ENCODE results near the gene NUDC. TPM values are rescaled to one million over a fixed set of nuclear protein-coding genes. Genes with fewer than 3 reads are reported as not detected.
"Not testable (repeated sequence)": the region's sequence is repeated elsewhere in the genome, so short reads cannot be mapped to it uniquely, and the experiment has no call there.

Gene NUDC
- total RNA-seq, 1 donor from 2014 or later: 19.2 TPM

GRCh38 chr1:26941311-26941710, 19.8 kb downstream of the NUDC start:
- no peak for TF ChIP-seq CTCF (IDR thresholded peaks at IDR 0.05)
- DNase-seq (ENCODE audit: low spot score in 2 of 2): no peak
- intact Hi-C loops (cut with DNase I): no loop called here
- no peaks in the 10 kb centered on the region for H3K9me3 ChIP-seq
- H3K27ac ChIP-seq: no peak overlapping the region
- H3K36me3 ChIP-seq: peaks cover 53 to 62% of the 10 kb centered on the region in 2 donors
- no peaks in the 10 kb centered on the region for H3K4me1 ChIP-seq
- H3K27me3 ChIP-seq: no peaks in the 10 kb centered on the region
- H3K4me3 ChIP-seq: no peak overlapping the region

- Histone ChIP-seq H3K27me3 (no peaks in the 10 kb centered on the region), H3K27ac (no peak overlapping the region), H3K4me3 (no peak overlapping the region), H3K4me1 (no peaks in the 10 kb centered on the region), H3K36me3 (peaks cover 61 to 66% of the 10 kb centered on the region in 2 donors), H3K9me3 (no peaks in the 10 kb centered on the region)
- TF ChIP-seq CTCF (IDR thresholded peaks at IDR 0.05): no peak
- DNase-seq (ENCODE audit: low spot score in 2 of 2): no peak
- intact Hi-C loops (cut with DNase I): no loop called here
Observed at GRCh38 chr1:26942656-26943055, 21.1 kb downstream of the NUDC start.

- no peak for TF ChIP-seq CTCF (IDR thresholded peaks at IDR 0.05)
- Histone ChIP-seq H3K4me1 (no peaks in the 10 kb centered on the region), H3K27ac (no peak overlapping the region), H3K4me3 (no peak overlapping the region), H3K27me3 (no peaks in the 10 kb centered on the region), H3K36me3 (peaks cover 61% of the 10 kb centered on the region in 2 donors), H3K9me3 (no peaks in the 10 kb centered on the region)
- intact Hi-C loops (cut with DNase I): no loop called here
- DNase-seq (ENCODE audit: low spot score in 2 of 2): no peak
Observed at GRCh38 chr1:26945138-26945537, 23.6 kb downstream of the NUDC start.

GRCh38 chr1:26945728-26946127, 24.2 kb downstream of the NUDC start:
- peaks cover 61% of the 10 kb centered on the region in 2 donors for H3K36me3 ChIP-seq
- intact Hi-C loops (cut with DNase I): no loop called here
- no peak for DNase-seq (ENCODE audit: low spot score in 2 of 2)

GRCh38 chr1:26946270-26946669, 24.7 kb downstream of the NUDC start:
- Histone ChIP-seq H3K4me3 (no peak overlapping the region), H3K27ac (no peak overlapping the region), H3K36me3 (peaks cover 58 to 59% of the 10 kb centered on the region in 2 donors), H3K27me3 (no peaks in the 10 kb centered on the region), H3K9me3 (no peaks in the 10 kb centered on the region), H3K4me1 (no peaks in the 10 kb centered on the region)
- intact Hi-C loops (cut with DNase I): no loop called here
- no peak for DNase-seq (ENCODE audit: low spot score in 2 of 2)
- no peak for TF ChIP-seq CTCF (IDR thresholded peaks at IDR 0.05)

More at GRCh38 chr1:26945728-26946127, 24.2 kb downstream of the NUDC start:
- Histone ChIP-seq H3K9me3 (no peaks in the 10 kb centered on the region), H3K4me3 (no peak overlapping the region), H3K27ac (no peak overlapping the region), H3K4me1 (no peaks in the 10 kb centered on the region), H3K27me3 (no peaks in the 10 kb centered on the region)
- TF ChIP-seq CTCF (IDR thresholded peaks at IDR 0.05): no peak

GRCh38 chr1:26948725-26949057, 27.1 kb downstream of the NUDC start:
- DNase-seq (ENCODE audit: low spot score in 2 of 2); H3K27me3 ChIP-seq; intact Hi-C loops (cut with DNase I); H3K9me3 ChIP-seq; H3K4me3 ChIP-seq; H3K4me1 ChIP-seq; H3K27ac ChIP-seq: not testable (repeated sequence)
- peaks cover 34% of the 10 kb centered on the region in 2 donors for H3K36me3 ChIP-seq

Data from ascending aorta (tissue), 2 donors.